IMR-90 (cell line): Measurements from ENCODE around the gene KLHL40.

Source experiments
- FOS ChIP-seq: fragments of 150-350 bp; IDR thresholded peaks from 2 replicates; pipeline ENCODE4 v1.6.1; 2016; ENCODE audit warnings: low read depth, low read length
- MXI1 ChIP-seq: IDR thresholded peaks from 2 replicates; pipeline ENCODE4 v1.6.1; 2012; ENCODE audit warnings: low read depth, mild to moderate bottlenecking, low read length, moderate library complexity, borderline replicate concordance
- POLR2A ChIP-seq: IDR thresholded peaks from 2 replicates; pipeline ENCODE4 v1.6.1; 2012; ENCODE audit warnings: mild to moderate bottlenecking, low read depth, low read length
- RAD21 ChIP-seq: IDR thresholded peaks from 2 replicates; pipeline ENCODE4 v1.6.1; 2012; ENCODE audit warnings: low read length, improper control_type of control experiment
- RFX5 ChIP-seq: IDR thresholded peaks from 2 replicates; pipeline ENCODE4 v1.8.0; 2012; ENCODE audit warnings: low read depth, mild to moderate bottlenecking, low read length, moderate library complexity
- USF2 ChIP-seq: fragments of 150-350 bp; IDR thresholded peaks from 2 replicates; pipeline ENCODE4 v1.6.1; 2017; ENCODE audit warnings: mild to moderate bottlenecking, antibody characterized with exemption, low read length, low read depth
- TF ChIP-seq, protein P1 (sequence below): conservative IDR thresholded peaks from 2 replicates; pipeline ENCODE4 v1.5.1; 2012; ENCODE audit warnings: mild to moderate bottlenecking, low read depth, low read length, improper control_type of control experiment

GRCh38 chr3:42717306-42717705, 32.0 kb downstream of the KLHL40 start:
- TF ChIP-seq RFX5 (no peak), MXI1 (no peak), USF2 (no peak), RAD21 (no peak), POLR2A (no peak), FOS (no peak)
- TF ChIP-seq, protein P1, sequence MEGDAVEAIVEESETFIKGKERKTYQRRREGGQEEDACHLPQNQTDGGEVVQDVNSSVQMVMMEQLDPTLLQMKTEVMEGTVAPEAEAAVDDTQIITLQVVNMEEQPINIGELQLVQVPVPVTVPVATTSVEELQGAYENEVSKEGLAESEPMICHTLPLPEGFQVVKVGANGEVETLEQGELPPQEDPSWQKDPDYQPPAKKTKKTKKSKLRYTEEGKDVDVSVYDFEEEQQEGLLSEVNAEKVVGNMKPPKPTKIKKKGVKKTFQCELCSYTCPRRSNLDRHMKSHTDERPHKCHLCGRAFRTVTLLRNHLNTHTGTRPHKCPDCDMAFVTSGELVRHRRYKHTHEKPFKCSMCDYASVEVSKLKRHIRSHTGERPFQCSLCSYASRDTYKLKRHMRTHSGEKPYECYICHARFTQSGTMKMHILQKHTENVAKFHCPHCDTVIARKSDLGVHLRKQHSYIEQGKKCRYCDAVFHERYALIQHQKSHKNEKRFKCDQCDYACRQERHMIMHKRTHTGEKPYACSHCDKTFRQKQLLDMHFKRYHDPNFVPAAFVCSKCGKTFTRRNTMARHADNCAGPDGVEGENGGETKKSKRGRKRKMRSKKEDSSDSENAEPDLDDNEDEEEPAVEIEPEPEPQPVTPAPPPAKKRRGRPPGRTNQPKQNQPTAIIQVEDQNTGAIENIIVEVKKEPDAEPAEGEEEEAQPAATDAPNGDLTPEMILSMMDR = no peak
